ENCODE results near the gene FEZ2. TPM values are rescaled to one million over a fixed set of nuclear protein-coding genes. Genes with fewer than 3 reads are reported as not detected.

The FEZ2 gene
- total and polyA plus RNA-seq, 2 donors from 2014 or later, result 46.4 to 48.3 TPM

GRCh38 chr2:36523153-36523552, 74.8 kb downstream of the FEZ2 start:
- intact Hi-C loops (cut with DNase I), result no loop called here
- DNase-seq, result no peak
- H3K4me1 ChIP-seq (ENCODE audit: control insufficient read depth in 2 of 3, insufficient read depth in 2 of 3, low read depth in 1 of 3, low read length in 3 of 3), result no peaks in the 10 kb centered on the region
- TF ChIP-seq, protein P1, sequence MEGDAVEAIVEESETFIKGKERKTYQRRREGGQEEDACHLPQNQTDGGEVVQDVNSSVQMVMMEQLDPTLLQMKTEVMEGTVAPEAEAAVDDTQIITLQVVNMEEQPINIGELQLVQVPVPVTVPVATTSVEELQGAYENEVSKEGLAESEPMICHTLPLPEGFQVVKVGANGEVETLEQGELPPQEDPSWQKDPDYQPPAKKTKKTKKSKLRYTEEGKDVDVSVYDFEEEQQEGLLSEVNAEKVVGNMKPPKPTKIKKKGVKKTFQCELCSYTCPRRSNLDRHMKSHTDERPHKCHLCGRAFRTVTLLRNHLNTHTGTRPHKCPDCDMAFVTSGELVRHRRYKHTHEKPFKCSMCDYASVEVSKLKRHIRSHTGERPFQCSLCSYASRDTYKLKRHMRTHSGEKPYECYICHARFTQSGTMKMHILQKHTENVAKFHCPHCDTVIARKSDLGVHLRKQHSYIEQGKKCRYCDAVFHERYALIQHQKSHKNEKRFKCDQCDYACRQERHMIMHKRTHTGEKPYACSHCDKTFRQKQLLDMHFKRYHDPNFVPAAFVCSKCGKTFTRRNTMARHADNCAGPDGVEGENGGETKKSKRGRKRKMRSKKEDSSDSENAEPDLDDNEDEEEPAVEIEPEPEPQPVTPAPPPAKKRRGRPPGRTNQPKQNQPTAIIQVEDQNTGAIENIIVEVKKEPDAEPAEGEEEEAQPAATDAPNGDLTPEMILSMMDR (IDR thresholded peaks at IDR 0.05; ENCODE audit: borderline replicate concordance, extremely low read depth, insufficient read depth), result no peak
- H3K27me3 ChIP-seq (ENCODE audit: control insufficient read depth, insufficient read depth, low read length), result no peaks in the 10 kb centered on the region
- H3K36me3 ChIP-seq (ENCODE audit: control insufficient read depth in 2 of 3, insufficient read depth in 3 of 3, low read length in 3 of 3), result peaks cover 0 to 41% (median 32%) of the 10 kb centered on the region in 3 donors
- H3K9me3 ChIP-seq (ENCODE audit: control insufficient read depth in 2 of 3, insufficient read depth in 1 of 3, low read length in 3 of 3), result no peaks in the 10 kb centered on the region
- no peak overlapping the region for H3K9ac ChIP-seq (ENCODE audit: low read length in 3 of 3)
- no peak overlapping the region for H3K27ac ChIP-seq (ENCODE audit: low read depth in 2 of 2, low read length in 2 of 2)
- FAIRE-seq, result no peak
- H3K4me3 ChIP-seq (ENCODE audit: low read length in 3 of 3), result no peak overlapping the region

DNA sequence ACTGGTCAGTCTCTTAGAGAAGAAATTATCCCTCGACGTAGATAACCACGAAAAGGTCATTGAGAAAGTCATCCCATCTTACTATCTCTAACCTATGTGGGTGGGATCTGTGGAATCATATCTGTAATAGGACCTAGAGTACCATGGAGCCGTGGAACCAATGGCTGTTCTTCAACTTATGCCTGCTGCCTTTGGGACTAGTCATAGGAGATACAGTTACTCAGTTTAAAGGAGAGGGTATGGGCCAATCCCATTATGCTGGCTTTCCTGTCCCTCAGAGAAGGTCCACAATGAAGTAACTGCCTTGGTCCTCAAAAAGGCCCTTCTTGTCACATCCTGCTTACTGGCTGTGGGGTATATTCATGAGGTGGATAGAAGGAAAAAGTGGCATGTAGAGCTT, 77.5 kb downstream of the FEZ2 start:
- FAIRE-seq, result no peak
- no peaks in the 10 kb centered on the region for H3K9me3 ChIP-seq (ENCODE audit: control insufficient read depth in 2 of 3, insufficient read depth in 1 of 3, low read length in 3 of 3)
- H3K9ac ChIP-seq (ENCODE audit: low read length in 3 of 3), result no peak overlapping the region
- no peak for DNase-seq
- peaks cover 3 to 55% (median 43%) of the 10 kb centered on the region in 3 donors for H3K36me3 ChIP-seq (ENCODE audit: control insufficient read depth in 2 of 3, insufficient read depth in 3 of 3, low read length in 3 of 3)
- TF ChIP-seq, protein P1 (IDR thresholded peaks at IDR 0.05; ENCODE audit: borderline replicate concordance, extremely low read depth, insufficient read depth), result no peak
- H3K27ac ChIP-seq (ENCODE audit: low read depth in 2 of 2, low read length in 2 of 2), result no peak overlapping the region
- no peak overlapping the region for H3K4me3 ChIP-seq (ENCODE audit: low read length in 3 of 3)
- H3K4me1 ChIP-seq (ENCODE audit: control insufficient read depth in 2 of 3, insufficient read depth in 2 of 3, low read depth in 1 of 3, low read length in 3 of 3), result no peaks in the 10 kb centered on the region
- H3K27me3 ChIP-seq (ENCODE audit: control insufficient read depth, insufficient read depth, low read length), result no peaks in the 10 kb centered on the region
- intact Hi-C loops (cut with DNase I), result no loop called here

GRCh38 chr2:36516136-36516870, 81.7 kb downstream of the FEZ2 start:
- no peak overlapping the region for H3K9ac ChIP-seq (ENCODE audit: low read length in 3 of 3)
- H3K27me3 ChIP-seq (ENCODE audit: control insufficient read depth, insufficient read depth, low read length), result no peaks in the 10 kb centered on the region
- DNase-seq (no peak), FAIRE-seq (no peak)
- H3K27ac ChIP-seq (ENCODE audit: low read depth in 2 of 2, low read length in 2 of 2), result no peak overlapping the region
- no peak overlapping the region for H3K4me3 ChIP-seq (ENCODE audit: low read length in 3 of 3)
- no peaks in the 10 kb centered on the region for H3K9me3 ChIP-seq (ENCODE audit: control insufficient read depth in 2 of 3, insufficient read depth in 1 of 3, low read length in 3 of 3)
- intact Hi-C loops (cut with DNase I), result no loop called here
- peaks cover 6 to 70% (median 48%) of the 10 kb centered on the region in 3 donors for H3K36me3 ChIP-seq (ENCODE audit: control insufficient read depth in 2 of 3, insufficient read depth in 3 of 3, low read length in 3 of 3)
- H3K4me1 ChIP-seq (ENCODE audit: control insufficient read depth in 2 of 3, insufficient read depth in 2 of 3, low read depth in 1 of 3, low read length in 3 of 3), result no peaks in the 10 kb centered on the region
- TF ChIP-seq, protein P1 (IDR thresholded peaks at IDR 0.05; ENCODE audit: borderline replicate concordance, extremely low read depth, insufficient read depth), result no peak
